Forelimb muscle (tissue), 1 donor: ENCODE results near the gene ASB7. TPM values are rescaled to one million over a fixed set of nuclear protein-coding genes. Genes with fewer than 3 reads are reported as not detected.
"Not testable (repeated sequence)": the region's sequence is repeated elsewhere in the genome, so short reads cannot be mapped to it uniquely, and the experiment has no call there.

ENCODE experiments used
- DNase-seq: peaks from one replicate; pipeline ENCODE4 v3.0.0-alpha.2; 2013; ENCODE audit warnings: low read depth
- polyA plus RNA-seq: library from polyadenylated mRNA; unstranded; fragments of 120-200 nt; gene quantifications from one replicate; pipeline ENCODE4 v1.2.1, GENCODE V29; 2013; ENCODE audit not compliant: insufficient read length

ASB7 gene
- polyA plus RNA-seq, 1 donor: 8.1 TPM

GRCh38 chr15:100651253-100651652, 48.9 kb downstream of the ASB7 start:
- DNase-seq: peak; percentile 53

GRCh38 chr15:100652116-100652515, 49.7 kb downstream of the ASB7 start:
- no peak for DNase-seq

- DNase-seq: no peak
Observed at GRCh38 chr15:100653608-100654007, 51.2 kb downstream of the ASB7 start.

GRCh38 chr15:100658895-100659294, 56.5 kb downstream of the ASB7 start:
- no peak for DNase-seq

GRCh38 chr15:100661156-100661555, 58.8 kb downstream of the ASB7 start:
- DNase-seq: no peak

GRCh38 chr15:100663086-100663914, 60.9 kb downstream of the ASB7 start:
- no peak for DNase-seq

GRCh38 chr15:100663915-100664281, 61.5 kb downstream of the ASB7 start:
- DNase-seq: no peak

GRCh38 chr15:100665570-100665969, 63.2 kb downstream of the ASB7 start:
- DNase-seq: no peak

- no peak for DNase-seq
Observed at GRCh38 chr15:100667405-100668347, 65.3 kb downstream of the ASB7 start.

GRCh38 chr15:100668348-100668745, 66.0 kb downstream of the ASB7 start:
- DNase-seq: no peak

GRCh38 chr15:100669260-100669659, 66.9 kb downstream of the ASB7 start:
- no peak for DNase-seq

- no peak for DNase-seq
Observed at GRCh38 chr15:100670505-100671021, 68.2 kb downstream of the ASB7 start.

- no peak for DNase-seq
Observed at GRCh38 chr15:100671124-100671680, 68.8 kb downstream of the ASB7 start.

GRCh38 chr15:100671858-100672543, 69.6 kb downstream of the ASB7 start:
- no peak for DNase-seq

- no peak for DNase-seq
Observed at GRCh38 chr15:100672959-100673358, 70.6 kb downstream of the ASB7 start.

GRCh38 chr15:100679151-100679550, 76.8 kb downstream of the ASB7 start:
- not testable (repeated sequence) for DNase-seq

GRCh38 chr15:100680726-100681125, 78.3 kb downstream of the ASB7 start:
- DNase-seq: no peak

GRCh38 chr15:100681335-100681746, 79.0 kb downstream of the ASB7 start:
- no peak for DNase-seq

GRCh38 chr15:100682468-100682867, 80.1 kb downstream of the ASB7 start:
- no peak for DNase-seq

- no peak for DNase-seq
Observed at GRCh38 chr15:100683434-100683833, 81.0 kb downstream of the ASB7 start.

GRCh38 chr15:100684591-100684990, 82.2 kb downstream of the ASB7 start:
- DNase-seq: no peak
